Measurements from ENCODE around the gene SH3BP5.

Gene SH3BP5

DNA sequence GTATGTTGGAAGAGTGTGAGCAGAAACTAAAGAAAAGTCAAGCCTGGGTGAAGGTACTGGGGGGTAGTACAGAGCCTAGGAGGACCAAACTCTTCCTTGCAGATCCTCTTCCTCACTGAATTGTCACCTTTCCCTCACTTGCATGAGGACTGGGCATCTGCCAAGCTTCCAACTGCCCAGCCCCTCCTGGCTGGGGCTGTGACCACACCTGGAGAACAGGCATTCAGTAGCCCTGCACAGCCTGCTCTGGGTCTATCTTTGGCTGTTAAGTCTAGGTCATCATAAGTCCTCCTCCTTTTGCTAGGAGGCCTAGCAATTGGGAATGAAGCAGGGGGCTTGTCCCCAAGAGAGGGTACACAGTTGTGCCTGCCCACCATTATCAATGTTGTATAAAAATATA is 71.1 kb downstream of the SH3BP5 start:
- no peak for DNase-seq (ENCODE audit: low read depth in 1 of 2, low spot score in 1 of 2)
- in situ Hi-C loops (cut with HindIII; ENCODE audit: low pct_unique_long_range_greater_than_20kb, low sequenced_read_pairs) = no loop called here
- TF ChIP-seq JUND (IDR thresholded peaks at IDR 0.05; ENCODE audit: low read depth) = no peak

DNA sequence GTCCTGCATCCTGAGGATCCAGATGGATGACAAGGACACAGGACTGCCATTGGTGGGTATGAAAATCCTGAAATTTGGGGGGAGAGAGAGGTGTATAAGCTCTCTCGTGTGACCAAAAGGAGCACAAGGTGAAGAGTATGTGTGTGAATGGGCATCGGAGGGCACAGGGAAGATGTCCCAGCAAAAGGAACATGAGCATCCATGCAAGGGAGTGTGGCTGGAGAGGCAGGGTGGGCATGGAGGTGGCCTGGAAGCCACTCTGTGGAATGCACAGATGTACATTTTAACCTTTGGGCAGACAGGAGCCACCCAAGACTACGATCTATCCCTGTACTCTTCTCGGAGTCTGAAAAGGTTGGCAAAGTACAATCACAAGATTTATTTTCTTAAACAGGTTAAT is 71.9 kb downstream of the SH3BP5 start:
- TF ChIP-seq JUND (IDR thresholded peaks at IDR 0.05; ENCODE audit: low read depth) = no peak
- in situ Hi-C loops (cut with HindIII; ENCODE audit: low pct_unique_long_range_greater_than_20kb, low sequenced_read_pairs) = no loop called here
- DNase-seq (ENCODE audit: low read depth in 1 of 2, low spot score in 1 of 2) = no peak

DNA sequence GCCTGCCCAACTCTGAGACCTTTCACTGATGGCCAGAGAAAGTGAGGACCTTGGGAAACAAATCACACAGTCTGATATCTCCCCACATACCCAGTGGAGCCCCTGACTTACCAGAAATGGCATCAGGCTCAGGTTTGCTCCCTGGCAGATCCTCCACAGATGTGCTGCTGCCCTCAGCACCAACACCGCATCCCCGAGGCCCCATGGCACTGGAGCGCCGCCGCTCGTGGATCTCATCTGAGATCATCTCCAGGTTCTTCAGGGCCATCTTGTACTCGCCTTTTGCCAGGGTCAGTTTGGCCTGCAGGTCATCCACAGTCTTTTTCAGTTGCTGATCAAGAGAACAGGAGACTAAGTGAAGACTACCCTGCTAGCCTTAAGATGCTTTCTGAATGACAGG is 73.7 kb downstream of the SH3BP5 start:
- in situ Hi-C loops (cut with HindIII; ENCODE audit: low pct_unique_long_range_greater_than_20kb, low sequenced_read_pairs) = no loop called here
- no peak for DNase-seq (ENCODE audit: low read depth in 1 of 2, low spot score in 1 of 2)

DNA sequence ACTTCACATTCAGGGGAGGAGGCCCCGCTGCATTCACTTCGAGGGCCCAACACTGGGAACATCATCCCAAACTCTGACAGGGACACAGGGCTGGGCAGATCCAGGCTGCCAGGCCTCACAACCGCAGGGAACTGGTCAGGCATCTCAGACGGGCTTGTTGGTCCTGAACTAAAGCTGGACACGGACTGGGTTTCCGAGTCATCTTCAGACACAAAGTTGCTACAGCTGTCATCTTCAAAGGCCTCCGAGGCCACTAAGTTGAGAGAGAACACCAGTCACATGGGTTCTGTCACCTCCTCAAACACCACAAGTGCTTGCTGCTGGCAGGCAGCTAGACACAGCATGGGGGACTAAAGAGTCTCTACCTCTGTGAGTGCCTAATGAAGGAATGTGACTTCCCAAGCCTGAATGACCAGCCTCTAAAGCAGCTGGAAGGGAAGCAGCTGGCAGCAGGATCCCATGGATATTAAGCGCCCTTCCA is 75.5 kb downstream of the SH3BP5 start:
- no peak for TF ChIP-seq JUND (IDR thresholded peaks at IDR 0.05; ENCODE audit: low read depth)
- in situ Hi-C loops (cut with HindIII; ENCODE audit: low pct_unique_long_range_greater_than_20kb, low sequenced_read_pairs) = no loop called here
- no peak for DNase-seq (ENCODE audit: low read depth in 1 of 2, low spot score in 1 of 2)

More for the DNA sequence above, 73.7 kb downstream of the SH3BP5 start:
- no peak for TF ChIP-seq JUND (IDR thresholded peaks at IDR 0.05; ENCODE audit: low read depth)

DNA sequence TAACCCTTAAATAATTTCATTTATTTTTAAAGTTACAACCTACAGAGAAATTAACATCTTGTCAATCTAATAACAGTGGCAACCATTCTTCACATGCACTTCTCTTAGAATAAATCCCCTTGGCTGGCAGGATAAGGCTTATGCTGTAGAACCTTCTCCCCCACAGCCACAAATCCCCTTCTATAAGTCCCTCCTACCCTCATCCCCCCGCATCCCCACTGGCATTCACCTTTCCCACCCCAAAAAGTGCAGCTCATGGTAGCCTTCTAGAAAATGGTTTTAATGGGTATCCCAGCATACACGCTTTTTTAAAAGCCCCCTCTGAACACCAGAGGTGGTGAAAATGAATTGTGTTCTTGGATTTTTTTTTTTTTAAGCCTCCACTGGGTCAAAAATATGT is 77.2 kb downstream of the SH3BP5 start:
- no peak for TF ChIP-seq JUND (IDR thresholded peaks at IDR 0.05; ENCODE audit: low read depth)
- DNase-seq (ENCODE audit: low read depth in 1 of 2, low spot score in 1 of 2) = no peak
- in situ Hi-C loops (cut with HindIII; ENCODE audit: low pct_unique_long_range_greater_than_20kb, low sequenced_read_pairs) = no loop called here

DNA sequence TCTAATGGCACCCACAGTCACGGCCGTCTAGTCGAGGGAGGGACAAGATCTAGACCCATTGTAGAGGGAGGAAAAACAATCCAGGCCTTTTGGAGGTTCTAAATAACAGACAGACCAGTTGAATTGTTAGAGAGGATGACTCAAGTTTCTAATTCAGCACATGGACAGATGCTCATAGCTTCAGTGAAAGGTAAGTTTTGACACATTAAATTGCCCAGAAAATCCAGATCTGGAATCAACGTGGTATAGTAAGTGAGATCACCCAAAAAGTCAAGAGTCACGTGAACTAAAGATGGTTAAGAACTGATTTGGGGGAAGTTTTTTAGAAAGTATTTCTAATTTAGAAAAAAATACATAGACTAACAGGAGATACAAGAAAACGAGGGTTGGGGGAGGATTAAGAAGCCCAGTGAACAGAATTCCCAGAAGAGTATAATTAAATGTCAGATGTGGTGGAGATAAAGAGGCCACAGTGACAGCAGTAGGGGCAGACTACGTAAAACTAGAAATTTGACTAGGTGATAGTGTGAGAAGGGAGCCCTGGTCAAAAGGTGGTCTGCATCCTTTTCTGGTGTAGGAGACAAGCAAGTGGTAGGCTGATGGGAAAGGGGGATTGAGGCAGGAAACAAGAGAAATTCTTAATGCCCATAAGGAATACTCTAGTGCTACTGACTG is 79.2 kb downstream of the SH3BP5 start:
- TF ChIP-seq JUND (IDR thresholded peaks at IDR 0.05; ENCODE audit: low read depth) = no peak
- in situ Hi-C loops (cut with HindIII; ENCODE audit: low pct_unique_long_range_greater_than_20kb, low sequenced_read_pairs) = no loop called here
- DNase-seq (ENCODE audit: low read depth in 1 of 2, low spot score in 1 of 2) = no peak

DNA sequence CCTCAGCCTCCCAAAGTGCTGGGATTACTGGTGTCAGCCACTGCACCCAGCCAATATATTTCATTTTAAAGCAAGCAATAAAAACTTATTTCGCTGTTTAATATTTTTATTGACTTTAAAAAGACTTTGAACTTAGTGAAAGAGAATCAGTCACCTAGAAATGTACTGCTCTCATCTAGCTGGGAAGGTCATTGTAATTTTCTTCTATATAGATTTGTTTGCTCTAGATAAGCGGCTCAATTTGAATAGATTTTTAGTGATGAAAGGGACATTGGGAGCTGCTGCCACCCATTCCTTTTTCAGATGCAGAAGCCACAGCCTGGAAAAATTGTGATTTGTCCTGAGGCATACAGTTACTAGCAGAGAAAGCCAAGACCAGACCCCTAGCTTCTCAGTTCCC is 86.2 kb downstream of the SH3BP5 start:
- no peak for DNase-seq (ENCODE audit: low read depth in 1 of 2, low spot score in 1 of 2)
- TF ChIP-seq JUND (IDR thresholded peaks at IDR 0.05; ENCODE audit: low read depth) = no peak
- in situ Hi-C loops (cut with HindIII; ENCODE audit: low pct_unique_long_range_greater_than_20kb, low sequenced_read_pairs) = no loop called here

DNA sequence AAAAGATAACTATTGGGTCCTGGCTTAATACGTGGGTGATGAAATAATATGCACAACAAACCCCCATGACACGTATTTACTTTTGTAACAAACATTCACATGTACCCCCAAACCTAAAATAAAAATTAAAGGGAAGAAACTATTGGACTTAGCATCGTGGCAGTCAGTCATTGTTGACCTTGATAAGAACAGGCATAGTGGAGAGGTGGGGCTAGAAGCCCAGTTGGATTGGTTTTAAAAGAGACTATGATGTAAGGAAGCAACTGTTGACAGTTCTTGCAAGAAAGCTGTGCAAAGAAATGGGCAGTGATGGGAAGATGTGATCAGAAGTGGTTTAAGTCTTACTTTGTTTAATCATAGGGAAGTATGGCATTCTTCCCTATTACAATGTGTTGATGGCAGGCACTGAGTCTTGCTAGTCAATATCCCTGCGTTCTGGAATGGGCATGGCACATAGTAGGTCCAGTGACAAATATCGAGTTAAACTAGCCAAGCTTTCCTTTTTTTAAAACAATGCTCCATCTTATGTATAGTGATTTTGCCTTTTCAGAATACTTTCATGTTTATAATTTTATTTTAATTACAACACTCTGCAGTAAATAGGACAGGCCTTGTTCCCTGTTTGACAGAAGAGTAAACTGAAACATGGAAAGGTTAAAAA is 88.4 kb downstream of the SH3BP5 start:
- TF ChIP-seq JUND (IDR thresholded peaks at IDR 0.05; ENCODE audit: low read depth) = no peak
- DNase-seq (ENCODE audit: low read depth in 1 of 2, low spot score in 1 of 2) = no peak
- in situ Hi-C loops (cut with HindIII; ENCODE audit: low pct_unique_long_range_greater_than_20kb, low sequenced_read_pairs) = no loop called here

DNA sequence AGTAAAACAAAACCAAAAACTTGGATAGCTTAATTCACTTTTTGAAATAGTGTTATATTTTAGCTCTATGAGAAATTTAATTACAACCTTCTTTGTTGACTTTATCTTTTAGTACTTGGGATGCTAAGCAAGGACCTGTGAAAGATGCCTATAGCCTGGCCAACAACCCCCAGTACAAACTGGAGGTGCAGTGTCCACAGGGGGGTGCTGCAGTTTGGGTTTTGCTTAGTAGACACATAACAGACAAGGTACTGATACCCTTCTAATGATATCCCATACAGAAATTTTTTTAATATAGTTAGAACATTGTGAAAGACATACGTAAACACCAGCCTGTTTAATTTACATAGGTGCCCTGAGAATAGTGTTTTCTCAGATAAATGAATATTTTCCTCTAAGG is 91.0 kb downstream of the SH3BP5 start:
- in situ Hi-C loops (cut with HindIII; ENCODE audit: low pct_unique_long_range_greater_than_20kb, low sequenced_read_pairs) = no loop called here
- DNase-seq (ENCODE audit: low read depth in 1 of 2, low spot score in 1 of 2) = peak in 1 of 2 experiments; percentile 34

DNA sequence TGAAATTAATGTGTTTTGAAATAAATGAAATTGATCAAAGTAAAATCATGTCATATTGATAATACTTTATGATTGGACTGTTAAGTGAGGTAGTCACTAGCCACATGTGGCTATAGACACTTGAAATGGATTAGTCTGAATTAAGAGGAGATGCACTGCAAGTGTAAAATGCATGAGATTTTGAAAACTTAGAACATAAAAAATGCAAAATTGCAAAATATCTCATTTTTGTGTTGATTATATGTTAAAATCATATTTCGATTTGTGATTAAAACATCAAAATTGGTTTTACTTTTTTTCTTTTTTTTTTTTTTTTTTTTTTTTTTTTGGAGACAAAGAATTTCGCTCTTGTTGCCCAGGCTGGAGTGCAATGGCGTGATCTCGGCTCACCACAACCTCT is 103.1 kb downstream of the SH3BP5 start:
- no peak for TF ChIP-seq JUND (IDR thresholded peaks at IDR 0.05; ENCODE audit: low read depth)
- no peak for DNase-seq (ENCODE audit: low read depth in 1 of 2, low spot score in 1 of 2)
- in situ Hi-C loops (cut with HindIII; ENCODE audit: low pct_unique_long_range_greater_than_20kb, low sequenced_read_pairs) = no loop called here

More for the DNA sequence above, 91.0 kb downstream of the SH3BP5 start:
- no peak for TF ChIP-seq JUND (IDR thresholded peaks at IDR 0.05; ENCODE audit: low read depth)

DNA sequence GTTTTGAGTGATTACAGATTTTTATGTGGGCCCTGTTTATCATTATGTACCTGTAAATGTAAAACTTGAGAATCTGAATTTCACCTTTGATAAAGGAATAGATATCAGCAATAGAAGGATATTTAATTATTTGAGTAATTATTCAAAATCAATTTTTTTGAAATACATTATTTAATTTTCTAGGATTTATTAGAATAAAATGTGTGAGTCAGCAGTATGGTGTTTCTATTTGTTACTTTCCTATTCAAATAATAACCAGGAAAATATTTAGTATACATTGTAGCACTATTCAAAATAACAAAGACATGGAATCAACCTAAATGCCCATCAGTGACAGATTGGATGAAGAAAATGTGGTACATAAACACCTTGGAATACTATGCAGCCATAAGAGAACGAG is 104.2 kb downstream of the SH3BP5 start:
- TF ChIP-seq JUND (IDR thresholded peaks at IDR 0.05; ENCODE audit: low read depth) = no peak
- in situ Hi-C loops (cut with HindIII; ENCODE audit: low pct_unique_long_range_greater_than_20kb, low sequenced_read_pairs) = no loop called here
- no peak for DNase-seq (ENCODE audit: low read depth in 1 of 2, low spot score in 1 of 2)

DNA sequence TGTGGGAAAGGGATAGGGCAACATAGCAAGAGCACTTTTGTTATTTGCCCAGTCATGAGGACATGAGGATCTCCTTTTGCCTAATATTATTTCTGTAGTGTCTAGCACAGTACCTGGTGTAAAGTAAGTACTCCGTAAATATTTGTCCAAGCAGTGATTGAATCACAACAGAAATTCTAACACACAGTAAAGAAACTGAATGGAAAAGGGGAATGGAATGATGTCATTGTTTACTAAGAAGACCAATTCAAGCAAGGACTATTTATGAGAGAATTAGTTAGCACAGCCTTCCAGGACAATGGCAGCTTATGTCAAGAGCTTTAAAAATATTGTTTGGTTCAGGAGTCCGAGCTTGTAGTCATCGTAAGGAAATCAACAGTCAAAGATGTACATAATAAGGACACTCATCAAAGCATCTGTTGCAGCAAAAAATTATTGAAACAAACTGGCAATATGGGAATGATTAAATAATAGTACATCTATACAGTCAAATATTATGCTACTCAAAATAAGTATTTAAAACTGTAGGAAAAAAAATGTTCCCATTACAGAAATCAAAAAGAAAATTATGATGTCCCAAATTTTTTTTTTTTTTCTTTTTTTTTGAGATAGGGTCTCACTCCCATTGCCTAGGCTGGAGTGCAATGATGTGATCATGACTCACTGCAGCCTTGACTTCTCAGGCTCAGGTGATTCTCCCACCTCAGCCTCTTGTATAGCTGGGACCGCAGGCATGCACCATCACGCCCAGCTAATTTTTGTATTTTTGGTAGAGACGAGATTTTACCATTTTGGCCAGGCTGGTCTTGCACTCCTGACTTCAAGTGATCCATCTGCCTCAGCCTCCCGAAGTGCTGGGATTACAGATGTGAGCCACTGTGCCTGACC is 108.5 kb downstream of the SH3BP5 start:
- no peak for TF ChIP-seq JUND (IDR thresholded peaks at IDR 0.05; ENCODE audit: low read depth)
- in situ Hi-C loops (cut with HindIII; ENCODE audit: low pct_unique_long_range_greater_than_20kb, low sequenced_read_pairs) = no loop called here

More for the DNA sequence above, 108.5 kb downstream of the SH3BP5 start:
- peak; percentile 23 to 63 for DNase-seq (ENCODE audit: low read depth in 1 of 2, low spot score in 1 of 2)

All from T47D (cell line).